Ammon's horn (tissue), 1 donor: ENCODE data around the gene ZNF469.
A peak's percentile ranks its signal among the peaks of the same experiment; 100 is the strongest.

ENCODE experiments used
- DNase-seq: peaks from one replicate; pipeline ENCODE4 v3.0.0-alpha.2; 2016; ENCODE audit warnings: low spot score

Gene ZNF469

GRCh38 chr16:88347656-88348376, 34.9 kb upstream of the ZNF469 start:
- DNase-seq: no peak

GRCh38 chr16:88348377-88349152, 34.2 kb upstream of the ZNF469 start:
- DNase-seq: no peak

GRCh38 chr16:88349153-88349902, 33.4 kb upstream of the ZNF469 start:
- no peak for DNase-seq

GRCh38 chr16:88349903-88350900, 32.6 kb upstream of the ZNF469 start:
- no peak for DNase-seq

GRCh38 chr16:88350922-88351321, 31.8 kb upstream of the ZNF469 start:
- no peak for DNase-seq

- no peak for DNase-seq
Observed at GRCh38 chr16:88351491-88352101, 31.2 kb upstream of the ZNF469 start.

- DNase-seq: peak; percentile 45
Observed at GRCh38 chr16:88352261-88353200, 30.2 kb upstream of the ZNF469 start.

GRCh38 chr16:88353232-88353631, 29.5 kb upstream of the ZNF469 start:
- no peak for DNase-seq

GRCh38 chr16:88353691-88354090, 29.1 kb upstream of the ZNF469 start:
- no peak for DNase-seq

GRCh38 chr16:88354229-88355092, 28.3 kb upstream of the ZNF469 start:
- DNase-seq: no peak

- no peak for DNase-seq
Observed at GRCh38 chr16:88355093-88355388, 27.7 kb upstream of the ZNF469 start.

GRCh38 chr16:88355389-88356123, 27.2 kb upstream of the ZNF469 start:
- DNase-seq: no peak

- no peak for DNase-seq
Observed at GRCh38 chr16:88356124-88356726, 26.5 kb upstream of the ZNF469 start.

- DNase-seq: no peak
Observed at GRCh38 chr16:88356727-88357199, 26.0 kb upstream of the ZNF469 start.

GRCh38 chr16:88357317-88358022, 25.3 kb upstream of the ZNF469 start:
- DNase-seq: no peak

- no peak for DNase-seq
Observed at GRCh38 chr16:88358023-88358420, 24.7 kb upstream of the ZNF469 start.

GRCh38 chr16:88359008-88359407, 23.8 kb upstream of the ZNF469 start:
- DNase-seq: no peak
